Erythroblast (primary cell): ENCODE measurements around the gene SYMPK.

ENCODE experiments used
- GATA1 ChIP-seq: IDR thresholded peaks from 2 replicates; pipeline ENCODE4 v1.6.1; 2011; ENCODE audit warnings: low read depth, mild to moderate bottlenecking, control low read depth, low read length, moderate library complexity
- POLR2A ChIP-seq: IDR thresholded peaks from 2 replicates; pipeline ENCODE4 v1.6.1; 2011; ENCODE audit warnings: mild to moderate bottlenecking, low read length

DNA sequence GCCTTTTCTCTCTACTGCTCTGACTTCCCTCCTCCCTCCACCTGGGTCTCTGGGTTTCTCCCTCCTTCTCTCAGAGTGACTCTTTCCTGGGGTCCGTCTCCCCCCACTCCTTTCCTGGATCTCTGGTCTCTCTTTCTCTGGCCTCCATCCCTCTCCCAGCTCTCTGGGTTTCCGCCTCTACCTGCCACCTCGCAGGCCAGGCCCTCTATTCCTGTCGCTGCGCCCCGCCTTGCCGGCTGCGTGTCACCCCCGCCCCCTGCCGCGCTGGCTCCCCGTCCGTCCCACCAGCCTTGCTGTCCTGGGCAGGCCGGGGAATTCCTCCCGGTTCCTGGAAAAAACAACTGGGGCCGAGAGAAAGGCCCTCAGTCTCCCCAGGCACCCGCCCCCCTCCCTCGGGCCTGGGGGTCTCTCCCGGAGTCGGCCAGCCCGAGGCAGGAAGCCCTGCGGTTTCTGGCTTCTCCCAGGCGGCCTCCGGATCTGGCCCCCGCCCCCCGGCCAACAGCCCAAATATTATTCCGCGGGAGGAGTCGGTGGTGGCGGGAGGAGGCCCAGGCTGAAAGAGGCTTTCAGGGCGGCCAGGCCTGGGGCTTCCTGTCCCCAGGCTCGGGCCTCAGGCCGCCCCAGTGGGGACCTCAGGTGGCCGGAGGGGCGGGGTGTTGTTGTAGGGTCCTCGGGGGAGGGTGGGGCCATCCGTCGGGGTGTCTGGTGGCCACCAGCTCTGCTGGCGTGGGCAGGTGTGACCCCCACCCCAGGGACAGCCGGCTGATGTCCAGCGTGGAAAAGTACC lies 13.7 kb upstream of the SYMPK start:
- TF ChIP-seq POLR2A (no peak), GATA1 (no peak)
